Activated CD8-positive, alpha-beta T cell treated with anti-CD3 and anti-CD28 coated beads for 36 hours (primary cell): Measurements from ENCODE around the gene GLG1. TPM values are rescaled to one million over a fixed set of nuclear protein-coding genes. Genes with fewer than 3 reads are reported as not detected.
A peak's percentile ranks its signal among the peaks of the same experiment; 100 is the strongest.

Source experiments
- ATAC-seq: fragments of 200-7000 bp; cut with Tn5 transposase; one replicate; pipeline ENCODE4 v1.10.0; 2021; ENCODE audit warnings: mild to moderate bottlenecking, moderate library complexity
- CTCF ChIA-PET: fragments of 350-600 bp; sonication (Branson Sonifier 250); formaldehyde crosslinking; loops from one replicate; lab custom pipeline; 2021; ENCODE audit warnings: antibody characterized with exemption; lab: Charles Lee
- POLR2A ChIA-PET: fragments of 350-600 bp; sonication (Branson Sonifier 250); formaldehyde crosslinking; loops from one replicate; lab custom pipeline; 2021; ENCODE audit warnings: antibody characterized with exemption; lab: Charles Lee
- DNase-seq: peaks from one replicate; pipeline ENCODE4 v3.0.0-alpha.2; 2020
- H3K27ac Mint-ChIP-seq: one replicate; pipeline ENCODE4 v1.8.0; 2021; ENCODE audit warnings: mild to moderate bottlenecking, mixed read lengths
- H3K27me3 Mint-ChIP-seq: one replicate; pipeline ENCODE4 v1.8.0; 2021; ENCODE audit warnings: mixed read lengths
- H3K36me3 Mint-ChIP-seq: one replicate; pipeline ENCODE4 v1.8.0; 2021; ENCODE audit warnings: low read depth, mixed read lengths
- H3K4me1 Mint-ChIP-seq: one replicate; pipeline ENCODE4 v1.8.0; 2021; ENCODE audit warnings: low read depth, mixed read lengths
- H3K4me3 Mint-ChIP-seq: one replicate; pipeline ENCODE4 v1.8.0; 2021; ENCODE audit warnings: mild to moderate bottlenecking, moderate library complexity, mixed read lengths
- H3K9me3 Mint-ChIP-seq: one replicate; pipeline ENCODE4 v1.8.0; 2021; ENCODE audit warnings: mixed read lengths
- intact Hi-C: fragments of 100-400 bp; cut with micrococcal nuclease; formaldehyde crosslinking; loops from one replicate; pipeline ENCODE4 v1.10.0; 2022
- total RNA-seq, 2 experiments: library from RNA; stranded (reverse); gene quantifications; one replicate each; pipeline ENCODE4 v1.2.3, GENCODE V29; 2021
- TF ChIP-seq, protein P1 (sequence below): fragments of 200-600 bp; IDR thresholded peaks from one replicate; pipeline ENCODE4 v1.8.0; 2022; ENCODE audit warnings: antibody characterized with exemption, mild to moderate bottlenecking

Gene GLG1
- total RNA-seq, 2 experiments from 2014 or later = 70.0 to 74.9 TPM

GRCh38 chr16:74607310-74607961 is 522 bp upstream of the GLG1 start:
- Mint-ChIP-seq H3K4me1 (peaks cover 44% of the 10 kb centered on the region), H3K27ac (peak overlapping the region; percentile 91), H3K4me3 (peak overlapping the region; percentile 98), H3K9me3 (no peaks in the 10 kb centered on the region), H3K27me3 (no peaks in the 10 kb centered on the region), H3K36me3 (peaks cover 16% of the 10 kb centered on the region)
- ChIA-PET CTCF (interaction anchor here (0.5 to 1.7 kb wide), 8 partner anchors 11 to 298 kb away, joined by 3 to 4 read pairs (median 3); partner anchors contain the start of gene MLKL), POLR2A (interaction anchor here (0.8 to 2.0 kb wide), 7 partner anchors 9 to 142 kb away, joined by 3 to 9 read pairs (median 4); no protein-coding TSS in a partner anchor)
- intact Hi-C loops = loop anchor here (10.0 kb wide), 1 partner anchor 103 kb away; no protein-coding TSS in a partner anchor
- DNase-seq (no peak), ATAC-seq (no peak)
- TF ChIP-seq, protein P1, sequence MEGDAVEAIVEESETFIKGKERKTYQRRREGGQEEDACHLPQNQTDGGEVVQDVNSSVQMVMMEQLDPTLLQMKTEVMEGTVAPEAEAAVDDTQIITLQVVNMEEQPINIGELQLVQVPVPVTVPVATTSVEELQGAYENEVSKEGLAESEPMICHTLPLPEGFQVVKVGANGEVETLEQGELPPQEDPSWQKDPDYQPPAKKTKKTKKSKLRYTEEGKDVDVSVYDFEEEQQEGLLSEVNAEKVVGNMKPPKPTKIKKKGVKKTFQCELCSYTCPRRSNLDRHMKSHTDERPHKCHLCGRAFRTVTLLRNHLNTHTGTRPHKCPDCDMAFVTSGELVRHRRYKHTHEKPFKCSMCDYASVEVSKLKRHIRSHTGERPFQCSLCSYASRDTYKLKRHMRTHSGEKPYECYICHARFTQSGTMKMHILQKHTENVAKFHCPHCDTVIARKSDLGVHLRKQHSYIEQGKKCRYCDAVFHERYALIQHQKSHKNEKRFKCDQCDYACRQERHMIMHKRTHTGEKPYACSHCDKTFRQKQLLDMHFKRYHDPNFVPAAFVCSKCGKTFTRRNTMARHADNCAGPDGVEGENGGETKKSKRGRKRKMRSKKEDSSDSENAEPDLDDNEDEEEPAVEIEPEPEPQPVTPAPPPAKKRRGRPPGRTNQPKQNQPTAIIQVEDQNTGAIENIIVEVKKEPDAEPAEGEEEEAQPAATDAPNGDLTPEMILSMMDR = no peak

GRCh38 chr16:74605746-74606520 is 981 bp downstream of the GLG1 start:
- Mint-ChIP-seq H3K9me3 (no peaks in the 10 kb centered on the region), H3K27me3 (no peaks in the 10 kb centered on the region), H3K27ac (peak overlapping the region; percentile 91), H3K36me3 (peaks cover 16% of the 10 kb centered on the region), H3K4me1 (peaks cover 54% of the 10 kb centered on the region), H3K4me3 (peak overlapping the region; percentile 98)
- TF ChIP-seq, protein P1 = no peak
- ChIA-PET CTCF (interaction anchor here (1.0 to 1.5 kb wide), 3 partner anchors 9 to 46 kb away, joined by 3 to 4 read pairs (median 3); no protein-coding TSS in a partner anchor), POLR2A (interaction anchor here (1.4 to 2.0 kb wide), 6 partner anchors 13 to 111 kb away, joined by 3 to 9 read pairs (median 4); partner anchors contain the start of gene RFWD3)
- intact Hi-C loops = loop anchor here (10.0 kb wide), 1 partner anchor 101 kb away; no protein-coding TSS in a partner anchor
- DNase-seq (no peak), ATAC-seq (no peak)

- peak overlapping the region; percentile 91 for H3K27ac Mint-ChIP-seq
Measured at GRCh38 chr16:74605332-74605731, 1.6 kb downstream of the GLG1 start.

DNA sequence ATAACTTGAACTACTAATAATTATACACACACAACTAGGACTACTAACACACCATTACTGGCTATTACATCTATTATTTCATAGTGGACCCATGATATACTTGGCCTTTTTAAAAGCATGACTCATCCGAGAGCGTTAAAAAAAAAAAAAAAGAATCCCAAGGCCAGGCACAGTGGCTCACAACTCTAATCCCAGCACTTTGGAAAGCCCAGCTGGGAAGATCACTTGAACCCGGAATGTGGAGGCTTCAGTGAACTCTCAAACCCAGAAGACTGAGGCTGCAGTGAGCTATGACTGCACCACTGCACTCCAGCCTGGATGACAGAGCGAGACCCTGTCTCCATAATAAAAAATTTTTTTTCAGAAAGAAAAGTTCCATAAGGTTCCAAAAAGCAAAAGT is 3.1 kb downstream of the GLG1 start:
- Mint-ChIP-seq H3K4me3 (peak overlapping the region; percentile 98), H3K4me1 (peaks cover 67% of the 10 kb centered on the region), H3K27ac (peak overlapping the region; percentile 57), H3K9me3 (no peaks in the 10 kb centered on the region), H3K36me3 (peaks cover 21% of the 10 kb centered on the region), H3K27me3 (no peaks in the 10 kb centered on the region)
- TF ChIP-seq, protein P1 = no peak
- ChIA-PET CTCF (no interaction called here), POLR2A (no interaction called here)
- DNase-seq (no peak), ATAC-seq (no peak)
- intact Hi-C loops = loop anchor here (5.0 to 10.0 kb wide), 2 partner anchors 42 to 99 kb away; no protein-coding TSS in a partner anchor

More at GRCh38 chr16:74605332-74605731, 1.6 kb downstream of the GLG1 start:
- Mint-ChIP-seq H3K9me3 (no peaks in the 10 kb centered on the region), H3K27me3 (no peaks in the 10 kb centered on the region), H3K4me1 (peaks cover 60% of the 10 kb centered on the region), H3K4me3 (peak overlapping the region; percentile 98), H3K36me3 (peaks cover 16% of the 10 kb centered on the region)
- TF ChIP-seq, protein P1 = no peak
- ATAC-seq = no peak
- POLR2A ChIA-PET = interaction anchor here (1.4 to 1.9 kb wide), 3 partner anchors 12 to 62 kb away, joined by 3 to 7 read pairs (median 3); partner anchors contain the start of gene RFWD3
- intact Hi-C loops = loop anchor here (10.0 kb wide), 1 partner anchor 101 kb away; no protein-coding TSS in a partner anchor
- CTCF ChIA-PET = interaction anchor here (1.0 kb wide), 1 partner anchor 9 kb away, joined by 3 read pairs; no protein-coding TSS in a partner anchor
- no peak for DNase-seq
